Measurements from ENCODE around the gene CCDC126.

Gene CCDC126

DNA sequence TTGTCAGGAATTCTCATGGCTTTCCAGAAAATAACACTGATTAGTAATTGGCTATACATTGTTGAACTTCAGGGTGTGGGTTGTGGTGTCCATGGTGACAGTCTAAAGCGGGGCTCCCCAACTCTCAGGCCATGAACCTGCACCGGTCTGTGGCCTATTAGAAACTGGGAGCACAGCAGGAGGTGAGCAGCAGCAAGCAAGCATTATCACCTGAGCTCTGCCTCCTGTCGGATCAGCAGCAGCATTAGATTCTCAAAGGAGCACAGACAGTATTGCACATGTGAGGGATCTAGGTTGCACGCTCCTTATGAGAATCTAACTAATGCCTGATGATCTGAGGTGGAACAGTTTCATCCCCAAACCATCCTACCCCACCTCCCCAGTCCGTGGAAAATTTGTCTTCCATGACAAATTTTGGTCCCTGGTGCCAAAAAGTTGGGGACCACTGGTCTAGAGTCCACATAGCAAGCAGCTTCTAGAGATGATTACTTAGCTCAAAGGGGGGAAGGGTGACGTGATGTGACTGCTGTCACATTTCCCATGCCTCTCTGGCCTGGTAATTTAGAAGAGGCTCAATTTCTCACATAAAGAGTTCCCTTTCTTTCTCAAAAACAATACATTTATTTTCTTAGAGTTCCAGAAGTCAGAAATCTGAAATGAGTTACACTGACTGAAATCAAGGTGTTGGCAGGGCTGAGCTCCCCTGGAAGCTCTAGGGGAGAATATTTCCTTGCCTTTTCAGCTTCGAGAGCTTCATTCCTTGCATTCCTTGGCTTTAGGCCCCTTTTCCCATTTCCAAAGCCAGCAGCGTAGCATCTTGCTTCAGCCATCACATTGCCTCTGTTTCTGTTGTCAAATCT is 65.2 kb downstream of the CCDC126 start (continued):
- TF ChIP-seq ZNF341 (tag by site-specific recombination; IDR thresholded peaks at IDR 0.05; ENCODE audit: low read depth) (no peak), ZEB2 (tag by site-specific recombination; IDR thresholded peaks at IDR 0.05) (no peak), ZNF175 (tag by site-specific recombination; IDR thresholded peaks at IDR 0.05) (no peak)
- TF ChIP-seq, protein P1, sequence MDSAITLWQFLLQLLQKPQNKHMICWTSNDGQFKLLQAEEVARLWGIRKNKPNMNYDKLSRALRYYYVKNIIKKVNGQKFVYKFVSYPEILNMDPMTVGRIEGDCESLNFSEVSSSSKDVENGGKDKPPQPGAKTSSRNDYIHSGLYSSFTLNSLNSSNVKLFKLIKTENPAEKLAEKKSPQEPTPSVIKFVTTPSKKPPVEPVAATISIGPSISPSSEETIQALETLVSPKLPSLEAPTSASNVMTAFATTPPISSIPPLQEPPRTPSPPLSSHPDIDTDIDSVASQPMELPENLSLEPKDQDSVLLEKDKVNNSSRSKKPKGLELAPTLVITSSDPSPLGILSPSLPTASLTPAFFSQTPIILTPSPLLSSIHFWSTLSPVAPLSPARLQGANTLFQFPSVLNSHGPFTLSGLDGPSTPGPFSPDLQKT (IDR thresholded peaks at IDR 0.05; ENCODE audit: borderline replicate concordance, low read depth, low read length): no peak

DNA sequence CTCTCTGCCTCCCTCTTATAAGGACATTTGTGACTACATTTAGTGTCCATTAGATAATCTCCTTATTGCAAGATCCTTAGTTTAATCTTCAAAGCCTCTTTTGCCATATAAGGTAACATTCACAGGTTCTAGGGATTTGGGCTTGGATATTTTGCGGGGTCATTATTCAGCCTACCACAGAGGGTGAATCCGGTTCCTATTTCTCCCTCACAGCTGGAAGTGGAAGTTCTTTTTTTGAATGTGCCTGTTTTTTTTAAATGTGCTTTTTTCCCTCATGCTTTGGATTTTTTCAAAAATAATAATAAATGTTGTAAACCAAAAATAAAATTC is 65.8 kb downstream of the CCDC126 start:
- H3K4me1 ChIP-seq (ENCODE audit: control insufficient read depth, insufficient read depth, low read length): no peaks in the 10 kb centered on the region
- ChIA-PET CTCF (no interaction called here), POLR2A (no interaction called here)
- no peaks in the 10 kb centered on the region for H3K36me3 ChIP-seq (ENCODE audit: control insufficient read depth in 2 of 2, insufficient read depth in 1 of 2, low read length in 2 of 2)
- no peak overlapping the region for H3K4me3 ChIP-seq (ENCODE audit: low read depth, low read length)
- no peak overlapping the region for H3K27ac ChIP-seq (ENCODE audit: extremely low read depth, low read depth, low read length)
- no peak for TF ChIP-seq KLF9 (tag by site-specific recombination; IDR thresholded peaks at IDR 0.05; ENCODE audit: low read depth)
- TF ChIP-seq ZNF184 (tag by site-specific recombination; IDR thresholded peaks at IDR 0.05): no peak
- no peak for TF ChIP-seq SCRT1 (tag by site-specific recombination; IDR thresholded peaks at IDR 0.05; ENCODE audit: borderline replicate concordance)
- TF ChIP-seq ZNF624 (tag by site-specific recombination; IDR thresholded peaks at IDR 0.05): no peak
- TF ChIP-seq ZBTB21 (tag by site-specific recombination; IDR thresholded peaks at IDR 0.05): no peak
- TF ChIP-seq, protein P2, sequence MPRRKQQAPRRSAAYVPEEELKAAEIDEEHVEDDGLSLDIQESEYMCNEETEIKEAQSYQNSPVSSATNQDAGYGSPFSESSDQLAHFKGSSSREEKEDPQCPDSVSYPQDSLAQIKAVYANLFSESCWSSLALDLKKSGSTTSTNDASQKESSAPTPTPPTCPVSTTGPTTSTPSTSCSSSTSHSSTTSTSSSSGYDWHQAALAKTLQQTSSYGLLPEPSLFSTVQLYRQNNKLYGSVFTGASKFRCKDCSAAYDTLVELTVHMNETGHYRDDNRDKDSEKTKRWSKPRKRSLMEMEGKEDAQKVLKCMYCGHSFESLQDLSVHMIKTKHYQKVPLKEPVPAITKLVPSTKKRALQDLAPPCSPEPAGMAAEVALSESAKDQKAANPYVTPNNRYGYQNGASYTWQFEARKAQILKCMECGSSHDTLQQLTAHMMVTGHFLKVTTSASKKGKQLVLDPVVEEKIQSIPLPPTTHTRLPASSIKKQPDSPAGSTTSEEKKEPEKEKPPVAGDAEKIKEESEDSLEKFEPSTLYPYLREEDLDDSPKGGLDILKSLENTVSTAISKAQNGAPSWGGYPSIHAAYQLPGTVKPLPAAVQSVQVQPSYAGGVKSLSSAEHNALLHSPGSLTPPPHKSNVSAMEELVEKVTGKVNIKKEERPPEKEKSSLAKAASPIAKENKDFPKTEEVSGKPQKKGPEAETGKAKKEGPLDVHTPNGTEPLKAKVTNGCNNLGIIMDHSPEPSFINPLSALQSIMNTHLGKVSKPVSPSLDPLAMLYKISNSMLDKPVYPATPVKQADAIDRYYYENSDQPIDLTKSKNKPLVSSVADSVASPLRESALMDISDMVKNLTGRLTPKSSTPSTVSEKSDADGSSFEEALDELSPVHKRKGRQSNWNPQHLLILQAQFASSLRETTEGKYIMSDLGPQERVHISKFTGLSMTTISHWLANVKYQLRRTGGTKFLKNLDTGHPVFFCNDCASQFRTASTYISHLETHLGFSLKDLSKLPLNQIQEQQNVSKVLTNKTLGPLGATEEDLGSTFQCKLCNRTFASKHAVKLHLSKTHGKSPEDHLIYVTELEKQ (tag by site-specific recombination; IDR thresholded peaks at IDR 0.05; ENCODE audit: borderline replicate concordance): no peak
- no peak for TF ChIP-seq SP7 (tag by site-specific recombination; IDR thresholded peaks at IDR 0.05)
- TF ChIP-seq ZNF629 (tag by site-specific recombination; IDR thresholded peaks at IDR 0.05): no peak
- no peaks in the 10 kb centered on the region for H3K9me3 ChIP-seq (ENCODE audit: control insufficient read depth, insufficient read depth, low read depth, low read length)

DNA sequence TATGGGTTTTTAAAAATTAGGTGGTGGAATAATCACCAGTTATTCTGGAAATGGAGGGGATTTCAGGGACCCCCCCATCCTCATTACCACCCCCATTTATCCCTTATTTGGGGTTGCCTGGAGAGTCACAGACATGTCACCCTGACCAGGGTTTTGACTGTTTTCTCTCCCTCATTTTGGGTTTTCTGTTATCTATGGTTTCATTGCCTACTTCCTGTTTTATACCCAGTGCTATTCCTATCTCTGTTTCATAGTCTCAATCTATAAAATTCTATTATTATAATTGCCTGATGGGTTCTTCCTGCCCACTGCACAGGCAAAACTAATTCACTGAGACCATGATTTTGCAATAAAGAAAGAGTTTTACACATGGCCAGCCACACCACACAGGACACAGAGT is 66.9 kb downstream of the CCDC126 start:
- POLR2A ChIA-PET: no interaction called here
- Histone ChIP-seq H3K9me3 (ENCODE audit: control insufficient read depth, insufficient read depth, low read depth, low read length) (no peaks in the 10 kb centered on the region), H3K4me3 (ENCODE audit: low read depth, low read length) (no peak overlapping the region), H3K36me3 (ENCODE audit: control insufficient read depth in 2 of 2, insufficient read depth in 1 of 2, low read length in 2 of 2) (no peaks in the 10 kb centered on the region), H3K4me1 (ENCODE audit: control insufficient read depth, insufficient read depth, low read length) (no peaks in the 10 kb centered on the region), H3K27ac (ENCODE audit: extremely low read depth, low read depth, low read length) (no peak overlapping the region)
- CTCF ChIA-PET: interaction anchor here (0.6 kb wide), 1 partner anchor 179 kb away, joined by 4 read pairs; no protein-coding TSS in a partner anchor
- TF ChIP-seq, protein P3, sequence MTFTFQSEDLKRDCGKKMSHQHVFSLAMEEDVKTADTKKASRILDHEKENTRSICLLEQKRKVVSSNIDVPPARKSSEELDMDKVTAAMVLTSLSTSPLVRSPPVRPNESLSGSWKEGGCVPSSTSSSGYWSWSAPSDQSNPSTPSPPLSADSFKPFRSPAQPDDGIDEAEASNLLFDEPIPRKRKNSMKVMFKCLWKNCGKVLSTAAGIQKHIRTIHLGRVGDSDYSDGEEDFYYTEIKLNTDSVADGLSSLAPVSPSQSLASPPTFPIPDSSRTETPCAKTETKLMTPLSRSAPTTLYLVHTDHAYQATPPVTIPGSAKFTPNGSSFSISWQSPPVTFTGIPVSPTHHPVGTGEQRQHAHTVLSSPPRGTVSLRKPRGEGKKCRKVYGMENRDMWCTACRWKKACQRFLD (tag by site-specific recombination; IDR thresholded peaks at IDR 0.05): no peak
- TF ChIP-seq IKZF3 (tag by site-specific recombination; IDR thresholded peaks at IDR 0.05) (no peak), ZNF677 (tag by site-specific recombination; IDR thresholded peaks at IDR 0.05) (no peak), ZBTB1 (tag by site-specific recombination; IDR thresholded peaks at IDR 0.05) (no peak), ZNF132 (tag by site-specific recombination; IDR thresholded peaks at IDR 0.05; ENCODE audit: borderline replicate concordance) (no peak), SCRT2 (tag by site-specific recombination; IDR thresholded peaks at IDR 0.05) (no peak), ZNF366 (tag by site-specific recombination; conservative IDR thresholded peaks at IDR 0.05) (no peak), MEIS1 (CRISPR knock-in tag; IDR thresholded peaks at IDR 0.05; ENCODE audit: borderline replicate concordance) (no peak), ZNF664 (tag by site-specific recombination; IDR thresholded peaks at IDR 0.05) (no peak), ZNF155 (tag by site-specific recombination; IDR thresholded peaks at IDR 0.05) (no peak)
- TF ChIP-seq, protein P4, sequence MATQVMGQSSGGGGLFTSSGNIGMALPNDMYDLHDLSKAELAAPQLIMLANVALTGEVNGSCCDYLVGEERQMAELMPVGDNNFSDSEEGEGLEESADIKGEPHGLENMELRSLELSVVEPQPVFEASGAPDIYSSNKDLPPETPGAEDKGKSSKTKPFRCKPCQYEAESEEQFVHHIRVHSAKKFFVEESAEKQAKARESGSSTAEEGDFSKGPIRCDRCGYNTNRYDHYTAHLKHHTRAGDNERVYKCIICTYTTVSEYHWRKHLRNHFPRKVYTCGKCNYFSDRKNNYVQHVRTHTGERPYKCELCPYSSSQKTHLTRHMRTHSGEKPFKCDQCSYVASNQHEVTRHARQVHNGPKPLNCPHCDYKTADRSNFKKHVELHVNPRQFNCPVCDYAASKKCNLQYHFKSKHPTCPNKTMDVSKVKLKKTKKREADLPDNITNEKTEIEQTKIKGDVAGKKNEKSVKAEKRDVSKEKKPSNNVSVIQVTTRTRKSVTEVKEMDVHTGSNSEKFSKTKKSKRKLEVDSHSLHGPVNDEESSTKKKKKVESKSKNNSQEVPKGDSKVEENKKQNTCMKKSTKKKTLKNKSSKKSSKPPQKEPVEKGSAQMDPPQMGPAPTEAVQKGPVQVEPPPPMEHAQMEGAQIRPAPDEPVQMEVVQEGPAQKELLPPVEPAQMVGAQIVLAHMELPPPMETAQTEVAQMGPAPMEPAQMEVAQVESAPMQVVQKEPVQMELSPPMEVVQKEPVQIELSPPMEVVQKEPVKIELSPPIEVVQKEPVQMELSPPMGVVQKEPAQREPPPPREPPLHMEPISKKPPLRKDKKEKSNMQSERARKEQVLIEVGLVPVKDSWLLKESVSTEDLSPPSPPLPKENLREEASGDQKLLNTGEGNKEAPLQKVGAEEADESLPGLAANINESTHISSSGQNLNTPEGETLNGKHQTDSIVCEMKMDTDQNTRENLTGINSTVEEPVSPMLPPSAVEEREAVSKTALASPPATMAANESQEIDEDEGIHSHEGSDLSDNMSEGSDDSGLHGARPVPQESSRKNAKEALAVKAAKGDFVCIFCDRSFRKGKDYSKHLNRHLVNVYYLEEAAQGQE (tag by site-specific recombination; IDR thresholded peaks at IDR 0.05): no peak
